Small intestine (tissue), 7 donors: ENCODE measurements around the gene DENND6A. TPM values are rescaled to one million over a fixed set of nuclear protein-coding genes. Genes with fewer than 3 reads are reported as not detected.

Source experiments
- DNase-seq, 2 donors: peaks; one replicate each; pipeline versions ENCODE4 v3.0.0 to v3.0.0-alpha.2; 2013
- FAIRE-seq: peaks from 2 replicates; lab custom pipeline; 2012; peaks lifted over from hg19 to GRCh38; lab: Jason Lieb, UNC
- H3K27ac ChIP-seq, 3 donors: one replicate each; pipeline ENCODE4 v1.5.1; 2013; ENCODE audit warnings: low read length in 2 of 3, mild to moderate bottlenecking in 2 of 3, control low read depth in 1 of 3, inconsistent platforms in 1 of 3, low read depth in 1 of 3, moderate library complexity in 1 of 3
- H3K27me3 ChIP-seq, 3 donors: one replicate each; pipeline ENCODE4 v1.6.1; 2013; ENCODE audit warnings: low read length in 3 of 3, inconsistent platforms in 1 of 3; ENCODE audit not compliant: control insufficient read depth in 3 of 3, insufficient read depth in 3 of 3
- H3K36me3 ChIP-seq, 3 donors: one replicate each; pipeline ENCODE4 v1.6.1; 2013; ENCODE audit warnings: low read length in 3 of 3, inconsistent platforms in 1 of 3, low read depth in 1 of 3, mild to moderate bottlenecking in 1 of 3, moderate library complexity in 1 of 3; ENCODE audit not compliant: control insufficient read depth in 3 of 3, insufficient read depth in 2 of 3
- H3K4me1 ChIP-seq, 3 donors: one replicate each; pipeline ENCODE4 v1.6.1; 2013; ENCODE audit warnings: low read length in 2 of 3, inconsistent platforms in 1 of 3, low read depth in 1 of 3, mild to moderate bottlenecking in 1 of 3, moderate library complexity in 1 of 3; ENCODE audit not compliant: control insufficient read depth in 3 of 3, insufficient read depth in 2 of 3
- H3K4me3 ChIP-seq, 3 donors: one replicate each; pipeline ENCODE4 v1.5.1; 2013; ENCODE audit warnings: low read length in 3 of 3, control low read depth in 1 of 3, inconsistent platforms in 1 of 3, low read depth in 1 of 3, mild to moderate bottlenecking in 1 of 3, moderate library complexity in 1 of 3
- H3K9me3 ChIP-seq, 2 donors: one replicate each; pipeline ENCODE4 v1.6.1; 2013; ENCODE audit warnings: low read depth in 1 of 2, low read length in 1 of 2; ENCODE audit not compliant: control insufficient read depth in 2 of 2, insufficient read depth in 1 of 2
- WGBS, 3 donors: extraction: QIAGEN DNeasy Blood & Tissue Kit; methylation state at CpG; one replicate each; pipeline ENCODE4 v1.1.7; 2013; 5-methylcytosine and 5-hydroxymethylcytosine counted together
- polyA plus RNA-seq, 4 donors: library from polyadenylated mRNA; stranded (reverse) in 3 of 4; unstranded in 1 of 4; fragments of 200-250 nt in 3 of 4; fragments of 120-200 nt in 1 of 4; gene quantifications; one replicate each; pipeline versions ENCODE4 v1.2.1 to v1.2.3, GENCODE V29; 2013
- donor health status: healthy with polysubstance abuse.
- donor health status: control.
- donor health status: control.
- donor health status: Bipolar disorder and iron deficiency.
- donor health status: healthy.

The DENND6A gene
- polyA plus RNA-seq, 4 donors = 6.9 to 17.6 (median 7.8) TPM

DNA sequence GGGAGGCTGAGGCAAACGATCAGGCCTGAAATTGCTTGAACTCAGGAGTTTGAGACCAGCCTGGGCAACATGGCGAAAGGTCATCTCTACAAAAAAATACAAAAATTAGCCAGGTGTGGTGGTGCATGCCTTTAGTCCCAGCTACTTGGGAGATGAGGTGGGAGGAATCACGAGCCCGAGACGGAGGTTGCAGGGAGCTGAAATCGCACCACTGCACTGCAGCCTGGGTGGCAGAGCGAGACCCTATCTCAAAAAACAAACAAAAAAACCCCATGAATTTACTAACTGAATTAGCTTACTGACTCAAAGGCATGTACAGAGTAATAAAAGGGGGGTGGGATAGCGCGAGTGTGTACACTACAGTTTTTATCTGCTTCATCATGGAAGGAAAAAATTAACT lies 115.1 kb downstream of the DENND6A start:
- peaks cover 0 to 14% (median 0%) of the 10 kb centered on the region in 3 donors for H3K4me1 ChIP-seq
- no peak overlapping the region for H3K4me3 ChIP-seq
- DNase-seq = peak in 1 of 2 donors; percentile 37
- no peaks in the 10 kb centered on the region for H3K9me3 ChIP-seq
- H3K36me3 ChIP-seq = peaks cover 4 to 51% (median 16%) of the 10 kb centered on the region in 3 donors
- H3K27me3 ChIP-seq = no peaks in the 10 kb centered on the region
- H3K27ac ChIP-seq = peak overlapping the region in 1 of 3 donors; percentile 35
- WGBS, 3 donors = 84 to 91% (median 87%) methylated on average over 9 of the region's 9 CpGs
- no peak for FAIRE-seq

DNA sequence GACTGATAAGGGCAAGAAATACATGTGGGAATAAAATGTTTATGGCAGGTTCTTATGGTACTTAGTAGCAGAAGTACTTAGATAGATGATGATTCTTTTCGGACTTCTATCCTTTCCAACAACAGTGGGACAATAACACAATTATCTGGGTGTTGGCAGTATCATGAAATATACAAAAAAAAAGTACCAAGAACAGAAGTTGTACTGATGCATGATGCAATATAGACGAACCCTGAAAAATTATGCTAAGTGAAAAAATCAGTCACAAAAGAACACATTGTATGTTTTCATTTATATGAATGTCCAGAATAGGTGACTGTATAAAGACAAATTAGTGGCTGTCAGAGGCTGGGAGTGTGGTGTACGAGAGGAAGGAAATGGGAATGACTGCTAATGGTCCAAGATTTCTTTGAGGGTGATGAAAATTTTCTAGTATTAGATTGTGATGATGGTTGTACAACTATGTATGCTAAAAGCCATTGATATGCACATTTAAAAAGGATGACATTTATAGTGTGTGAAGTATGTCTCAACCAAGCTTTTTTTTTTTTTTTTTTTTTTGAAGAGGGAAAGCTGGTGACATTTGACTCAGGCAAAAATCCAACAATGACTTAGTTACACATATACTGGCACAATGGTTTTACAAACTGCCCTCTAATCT lies 116.8 kb downstream of the DENND6A start:
- H3K27me3 ChIP-seq = no peaks in the 10 kb centered on the region
- H3K4me1 ChIP-seq = peaks cover 0 to 13% (median 0%) of the 10 kb centered on the region in 3 donors
- no peak for FAIRE-seq
- H3K9me3 ChIP-seq = no peaks in the 10 kb centered on the region
- no peak overlapping the region for H3K4me3 ChIP-seq
- peak overlapping the region in 1 of 3 donors; percentile 5 for H3K27ac ChIP-seq
- 35 to 61% (median 53%) methylated on average over 3 of the region's 3 CpGs for WGBS, 3 donors
- H3K36me3 ChIP-seq = peaks cover 4 to 52% (median 16%) of the 10 kb centered on the region in 3 donors
- DNase-seq = no peak

Other genes with a start within 250 kb of the DENND6A start
- 1 to 10 TPM in 1 of 4 donors, under 1 TPM in 1, not detected in 2; 0.10 to 2.1 TPM for gene DNAH12, start 148.7 kb downstream of the DENND6A start, polyA plus RNA-seq
- gene PDE12, start 136.8 kb downstream of the DENND6A start, polyA plus RNA-seq = 10 to 100 TPM in 1 of 4 donors, 1 to 10 TPM in 3; 4.0 to 12.5 (median 5.5) TPM
- gene ARF4, start 95.7 kb downstream of the DENND6A start, polyA plus RNA-seq = 100 to 1,000 TPM; 157 to 200 (median 174) TPM
- gene SLMAP, start 63.2 kb upstream of the DENND6A start, polyA plus RNA-seq = 10 to 100 TPM; 24.7 to 39.8 (median 32.7) TPM